Adrenal gland (tissue), 12 donors: Measurements from ENCODE around the gene CNTN4. TPM values are rescaled to one million over a fixed set of nuclear protein-coding genes. Genes with fewer than 3 reads are reported as not detected.

Experiments used
- DNase-seq, 7 donors: peaks; one replicate each; pipeline ENCODE4 v3.0.0-alpha.2; 2019 to 2020
- H3K27ac ChIP-seq, 5 donors: fragments of 200-600 bp; sonication (generic) in 4 of 5; 1 replicate in 3 of 5; 2 replicates in 2 of 5; pipeline versions ENCODE4 v1.5.1 to v1.8.0; 2016 to 2020; ENCODE audit warnings: mild to moderate bottlenecking in 1 of 5
- H3K27me3 ChIP-seq: fragments of 200-600 bp; 2 replicates; pipeline ENCODE4 v1.8.0; 2021
- H3K36me3 ChIP-seq, 2 donors: fragments of 200-600 bp; replicated peaks in 1 of 2; 1 replicate in 1 of 2; 2 replicates in 1 of 2; pipeline versions ENCODE4 v1.5.1 to v1.8.0; 2018 to 2022
- H3K4me1 ChIP-seq, 2 donors: fragments of 200-600 bp; replicated peaks in 1 of 2; 1 replicate in 1 of 2; 2 replicates in 1 of 2; pipeline versions ENCODE4 v1.5.1 to v1.8.0; 2018 to 2021
- H3K4me3 ChIP-seq, 4 donors: fragments of 200-600 bp; sonication (generic) in 3 of 4; one replicate each; pipeline ENCODE4 v1.5.1; 2016 to 2018
- H3K9me3 ChIP-seq, 3 donors: fragments of 200-600 bp; sonication (generic) in 1 of 3; replicated peaks in 1 of 3; 1 replicate in 2 of 3; 2 replicates in 1 of 3; pipeline versions ENCODE4 v1.5.1 to v1.8.0; 2016 to 2021
- POLR2A ChIP-seq, 2 donors: fragments of 450-650 bp; IDR thresholded peaks; one replicate each; pipeline ENCODE4 v1.6.1; 2017; ENCODE audit warnings: antibody characterized with exemption in 2 of 2, mild to moderate bottlenecking in 2 of 2, moderate library complexity in 1 of 2
- WGBS, 4 donors: extraction: QIAGEN DNeasy Blood & Tissue Kit in 2 of 4; methylation state at CpG; one replicate each; pipeline versions ENCODE4 v1.1.5 to v1.1.7; 2013 to 2017; 5-methylcytosine and 5-hydroxymethylcytosine counted together
- intact Hi-C, 2 donors: fragments of 100-400 bp; cut with DNase I; formaldehyde crosslinking; loops; one replicate each; pipeline versions ENCODE4 v1.14.1 to v1.15.0; 2022 to 2023
- polyA plus RNA-seq, 3 donors: library from polyadenylated mRNA; stranded (reverse); fragments of 200-250 nt in 2 of 3; fragments of 350-450 nt in 1 of 3; fragmentation: Illumina TruSeq in 1 of 3; extraction: RNeasy Lipid Tissue Mini Kit (QIAGEN cat#74804) in 1 of 3; gene quantifications; one replicate each; pipeline ENCODE4 v1.2.3, GENCODE V29; 2013 to 2014
- total RNA-seq, 9 donors: library from RNA; depleted of rRNA in 4 of 9; stranded (reverse); fragments of >200 nt in 4 of 9; fragments of 120-200 nt in 1 of 9; fragmentation: NEBNext Ultra II Directional in 1 of 9; extraction: Animal tissue kit (Norgen Biotek cat#: 25700) in 1 of 9; gene quantifications; one replicate each; pipeline versions ENCODE4 v1.1.0 to v1.2.4, GENCODE V29; 2013 to 2023
- TF ChIP-seq, protein P1 (sequence below), 6 experiments: fragments of 450-650 bp in 4 of 6; fragments of 200-600 bp in 2 of 6; sonication (generic) in 1 of 6; IDR thresholded peaks; 1 replicate in 5 of 6; 2 replicates in 1 of 6; pipeline versions ENCODE4 v1.5.1 to v1.8.0; 2016 to 2021; ENCODE audit warnings: antibody characterized with exemption in 6 of 6, mild to moderate bottlenecking in 2 of 6, moderate library complexity in 1 of 6
- donor health status: healthy with polysubstance abuse.
- donor health status: Bipolar disorder and iron deficiency.
- donor health status: DM: yes; HTN: yes; CAD: no.
- donor health status: DM: no; HTN: no; CAD: no.
- donor health status: DM: no; HTN: no; CAD: no.
- donor health status: DM: yes; HTN: yes; CAD: no.

The CNTN4 gene
- total and polyA plus RNA-seq, 12 donors: 0.17 to 9.2 (median 1.6) TPM

DNA sequence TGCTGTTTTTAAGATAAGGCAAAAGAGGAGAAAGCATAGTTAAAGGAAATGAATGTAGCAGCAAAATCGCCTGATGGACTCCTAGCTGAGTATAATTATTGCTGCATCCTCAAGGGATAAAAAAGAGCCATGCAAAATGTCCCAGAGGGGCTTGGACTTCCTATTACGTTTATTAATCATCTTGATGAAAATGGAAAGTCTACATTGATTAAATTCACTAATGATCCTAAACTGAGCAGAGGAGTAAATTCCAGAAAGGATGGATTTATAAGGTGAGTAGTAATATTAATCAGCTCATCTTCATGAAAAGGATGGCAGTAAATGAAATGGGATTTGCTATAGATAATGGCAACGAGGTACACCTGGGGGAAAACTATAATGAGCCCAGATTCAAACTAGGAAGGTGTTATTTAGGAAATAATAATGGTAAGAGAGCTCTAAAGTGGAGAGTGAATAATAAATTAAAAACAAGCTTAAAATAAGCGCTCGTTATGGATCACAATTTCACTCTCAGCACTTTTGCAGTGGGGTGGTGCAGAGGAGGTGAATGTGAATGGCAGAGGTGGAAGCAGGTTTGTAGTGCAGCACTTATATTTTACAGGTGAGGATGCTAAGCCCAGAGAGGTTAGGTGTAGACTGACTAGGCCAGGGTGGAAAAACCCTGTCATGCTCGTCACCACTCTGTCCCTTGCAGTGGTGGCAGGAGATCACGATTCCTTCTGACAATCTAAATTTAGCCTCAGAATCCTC lies 989.2 kb downstream of the CNTN4 start:
- Histone ChIP-seq H3K36me3 (no peaks in the 10 kb centered on the region), H3K4me3 (no peak overlapping the region), H3K4me1 (no peaks in the 10 kb centered on the region), H3K27ac (no peak overlapping the region), H3K27me3 (no peaks in the 10 kb centered on the region), H3K9me3 (no peaks in the 10 kb centered on the region)
- no peak for DNase-seq
- intact Hi-C loops: no loop called here
- TF ChIP-seq, protein P1, sequence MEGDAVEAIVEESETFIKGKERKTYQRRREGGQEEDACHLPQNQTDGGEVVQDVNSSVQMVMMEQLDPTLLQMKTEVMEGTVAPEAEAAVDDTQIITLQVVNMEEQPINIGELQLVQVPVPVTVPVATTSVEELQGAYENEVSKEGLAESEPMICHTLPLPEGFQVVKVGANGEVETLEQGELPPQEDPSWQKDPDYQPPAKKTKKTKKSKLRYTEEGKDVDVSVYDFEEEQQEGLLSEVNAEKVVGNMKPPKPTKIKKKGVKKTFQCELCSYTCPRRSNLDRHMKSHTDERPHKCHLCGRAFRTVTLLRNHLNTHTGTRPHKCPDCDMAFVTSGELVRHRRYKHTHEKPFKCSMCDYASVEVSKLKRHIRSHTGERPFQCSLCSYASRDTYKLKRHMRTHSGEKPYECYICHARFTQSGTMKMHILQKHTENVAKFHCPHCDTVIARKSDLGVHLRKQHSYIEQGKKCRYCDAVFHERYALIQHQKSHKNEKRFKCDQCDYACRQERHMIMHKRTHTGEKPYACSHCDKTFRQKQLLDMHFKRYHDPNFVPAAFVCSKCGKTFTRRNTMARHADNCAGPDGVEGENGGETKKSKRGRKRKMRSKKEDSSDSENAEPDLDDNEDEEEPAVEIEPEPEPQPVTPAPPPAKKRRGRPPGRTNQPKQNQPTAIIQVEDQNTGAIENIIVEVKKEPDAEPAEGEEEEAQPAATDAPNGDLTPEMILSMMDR (IDR thresholded peaks at IDR 0.05): no peak
- TF ChIP-seq POLR2A (IDR thresholded peaks at IDR 0.05): no peak
- 58 to 69% (median 68%) methylated on average over 7 of the region's 7 CpGs for WGBS, 4 donors

DNA sequence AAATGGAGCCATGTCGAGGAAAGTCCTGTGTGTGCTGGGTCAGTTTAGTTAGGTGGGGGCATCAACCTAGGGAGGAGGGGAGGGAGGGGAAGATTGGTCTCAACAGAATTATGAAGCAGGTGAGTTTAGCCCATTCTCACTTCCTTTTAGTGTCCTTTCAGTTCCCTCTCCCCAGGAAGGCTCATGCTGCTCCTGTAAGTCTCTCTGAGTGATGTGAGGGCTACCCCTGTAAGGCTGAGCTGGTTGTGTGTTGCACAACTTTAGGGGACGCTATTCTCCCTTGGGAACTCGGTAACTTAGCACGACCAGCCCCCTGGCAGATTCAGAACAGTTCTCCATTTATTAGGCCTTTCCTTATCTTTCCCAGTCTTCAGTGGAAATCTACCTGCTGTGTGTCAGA lies 990.4 kb downstream of the CNTN4 start:
- no peak for TF ChIP-seq POLR2A (IDR thresholded peaks at IDR 0.05)
- TF ChIP-seq, protein P1 (IDR thresholded peaks at IDR 0.05): no peak
- Histone ChIP-seq H3K9me3 (no peaks in the 10 kb centered on the region), H3K4me1 (no peaks in the 10 kb centered on the region), H3K36me3 (no peaks in the 10 kb centered on the region), H3K4me3 (no peak overlapping the region), H3K27me3 (no peaks in the 10 kb centered on the region), H3K27ac (no peak overlapping the region)
- WGBS, 4 donors: 65 to 94% (median 75%) methylated on average over 3 to 4 of the region's 4 CpGs
- DNase-seq: no peak
- intact Hi-C loops: no loop called here

DNA sequence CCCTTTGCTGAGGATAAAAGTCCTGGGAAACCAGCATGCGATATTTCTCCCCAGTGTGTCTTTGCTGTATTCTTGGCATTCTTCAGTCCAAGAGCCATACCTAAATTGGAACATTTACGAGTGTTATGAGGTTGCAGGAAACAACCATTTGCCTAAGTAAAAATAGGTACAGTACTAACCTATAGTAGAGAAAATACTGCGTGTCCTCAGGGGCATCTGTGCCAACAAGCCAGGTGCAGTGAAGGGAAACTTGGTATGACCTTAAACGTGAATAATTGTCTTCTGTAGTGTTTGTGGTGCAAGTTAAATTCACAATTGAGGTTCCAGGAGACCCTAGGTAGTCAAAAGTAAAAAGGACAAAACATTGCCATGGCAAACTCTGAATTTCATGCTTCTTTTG lies 999.3 kb downstream of the CNTN4 start:
- DNase-seq: no peak
- intact Hi-C loops: no loop called here
- no peaks in the 10 kb centered on the region for H3K4me1 ChIP-seq
- H3K36me3 ChIP-seq: no peaks in the 10 kb centered on the region
- WGBS, 4 donors: 75 to 82% (median 77%) methylated on average over 3 to 4 of the region's 4 CpGs
- H3K27me3 ChIP-seq: no peaks in the 10 kb centered on the region
- no peak overlapping the region for H3K4me3 ChIP-seq
- no peak overlapping the region for H3K27ac ChIP-seq
- no peak for TF ChIP-seq POLR2A (IDR thresholded peaks at IDR 0.05)
- TF ChIP-seq, protein P1 (IDR thresholded peaks at IDR 0.05): no peak
- no peaks in the 10 kb centered on the region for H3K9me3 ChIP-seq

DNA sequence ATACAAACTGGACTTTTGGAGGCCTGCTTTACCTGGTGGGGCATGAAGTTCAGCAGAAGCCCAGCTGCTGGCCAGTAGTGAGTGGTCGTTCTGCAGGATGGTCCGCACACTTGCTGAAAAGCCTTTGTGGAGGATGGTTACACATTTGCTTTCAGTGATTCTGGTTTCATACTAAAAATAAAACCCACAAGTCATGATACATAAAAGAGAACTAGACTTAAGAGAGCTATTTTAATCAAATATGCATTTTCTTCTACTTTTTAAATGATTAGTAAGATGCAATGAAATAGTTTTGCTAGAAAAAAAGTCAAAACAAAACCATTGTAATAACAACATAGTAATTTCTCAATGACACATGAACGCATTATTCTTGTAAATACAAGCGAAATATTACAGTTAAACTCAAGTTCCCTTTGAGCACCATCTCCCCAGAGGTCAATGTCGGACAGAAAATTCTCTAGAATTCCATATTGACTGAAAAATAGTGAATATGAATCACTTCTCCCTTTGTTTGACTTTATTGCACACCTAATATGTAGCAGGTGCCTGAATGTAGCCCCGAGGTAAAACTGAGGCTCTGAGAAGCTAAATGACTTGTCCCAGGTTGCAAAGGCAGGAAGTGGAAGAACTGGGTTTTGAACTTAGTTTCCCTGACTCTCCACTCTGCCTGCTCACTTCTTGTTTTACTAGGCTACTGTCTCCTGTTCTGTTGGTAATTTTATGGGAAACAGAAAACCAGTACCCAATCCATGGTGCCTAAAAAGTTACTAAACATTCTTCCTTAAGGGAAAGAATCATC lies 1003.2 kb downstream of the CNTN4 start:
- intact Hi-C loops: no loop called here
- Histone ChIP-seq H3K4me3 (no peak overlapping the region), H3K36me3 (no peaks in the 10 kb centered on the region), H3K9me3 (no peaks in the 10 kb centered on the region), H3K4me1 (no peaks in the 10 kb centered on the region), H3K27me3 (no peaks in the 10 kb centered on the region), H3K27ac (no peak overlapping the region)
- WGBS, 4 donors: 80 to 87% (median 82%) methylated on average over 6 of the region's 6 CpGs
- TF ChIP-seq, protein P1 (IDR thresholded peaks at IDR 0.05): no peak
- TF ChIP-seq POLR2A (IDR thresholded peaks at IDR 0.05): no peak
- DNase-seq: no peak
